ENCODE results near the gene ARHGAP44. TPM values are rescaled to one million over a fixed set of nuclear protein-coding genes. Genes with fewer than 3 reads are reported as not detected.

The ARHGAP44 gene
- total RNA-seq, 3 donors from 2014 or later, result 34.4 to 92.3 (median 52.0) TPM

DNA sequence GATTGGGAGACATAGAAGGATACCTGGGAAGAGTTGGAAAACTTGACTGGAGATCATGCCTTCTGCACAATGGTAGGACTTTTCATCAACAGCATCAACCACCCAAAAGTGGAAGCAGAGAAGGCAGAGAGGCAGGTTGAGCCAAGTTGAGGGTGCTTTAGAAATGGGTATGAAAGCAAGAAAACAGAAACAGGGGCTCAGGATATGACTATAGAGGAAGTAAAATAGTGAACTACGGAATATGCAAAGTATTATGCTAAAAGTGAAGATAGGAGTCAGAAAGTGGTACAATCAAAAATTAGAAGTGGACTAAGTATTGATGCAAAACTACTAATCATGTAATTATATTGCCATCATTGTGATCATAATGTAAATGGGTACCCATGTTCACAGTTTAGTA, 16.1 kb upstream of the ARHGAP44 start:
- no peak for DNase-seq
- no peak overlapping the region for H3K4me3 ChIP-seq
- ATAC-seq, result no peak
- no peaks in the 10 kb centered on the region for H3K9me3 ChIP-seq
- H3K4me1 ChIP-seq (ENCODE audit: low read depth), result no peaks in the 10 kb centered on the region
- intact Hi-C loops (cut with DNase I, micrococcal nuclease), result no loop called here
- TF ChIP-seq, protein P1, sequence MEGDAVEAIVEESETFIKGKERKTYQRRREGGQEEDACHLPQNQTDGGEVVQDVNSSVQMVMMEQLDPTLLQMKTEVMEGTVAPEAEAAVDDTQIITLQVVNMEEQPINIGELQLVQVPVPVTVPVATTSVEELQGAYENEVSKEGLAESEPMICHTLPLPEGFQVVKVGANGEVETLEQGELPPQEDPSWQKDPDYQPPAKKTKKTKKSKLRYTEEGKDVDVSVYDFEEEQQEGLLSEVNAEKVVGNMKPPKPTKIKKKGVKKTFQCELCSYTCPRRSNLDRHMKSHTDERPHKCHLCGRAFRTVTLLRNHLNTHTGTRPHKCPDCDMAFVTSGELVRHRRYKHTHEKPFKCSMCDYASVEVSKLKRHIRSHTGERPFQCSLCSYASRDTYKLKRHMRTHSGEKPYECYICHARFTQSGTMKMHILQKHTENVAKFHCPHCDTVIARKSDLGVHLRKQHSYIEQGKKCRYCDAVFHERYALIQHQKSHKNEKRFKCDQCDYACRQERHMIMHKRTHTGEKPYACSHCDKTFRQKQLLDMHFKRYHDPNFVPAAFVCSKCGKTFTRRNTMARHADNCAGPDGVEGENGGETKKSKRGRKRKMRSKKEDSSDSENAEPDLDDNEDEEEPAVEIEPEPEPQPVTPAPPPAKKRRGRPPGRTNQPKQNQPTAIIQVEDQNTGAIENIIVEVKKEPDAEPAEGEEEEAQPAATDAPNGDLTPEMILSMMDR (IDR thresholded peaks at IDR 0.05), result no peak
- H3K36me3 ChIP-seq (ENCODE audit: low read depth), result no peaks in the 10 kb centered on the region

DNA sequence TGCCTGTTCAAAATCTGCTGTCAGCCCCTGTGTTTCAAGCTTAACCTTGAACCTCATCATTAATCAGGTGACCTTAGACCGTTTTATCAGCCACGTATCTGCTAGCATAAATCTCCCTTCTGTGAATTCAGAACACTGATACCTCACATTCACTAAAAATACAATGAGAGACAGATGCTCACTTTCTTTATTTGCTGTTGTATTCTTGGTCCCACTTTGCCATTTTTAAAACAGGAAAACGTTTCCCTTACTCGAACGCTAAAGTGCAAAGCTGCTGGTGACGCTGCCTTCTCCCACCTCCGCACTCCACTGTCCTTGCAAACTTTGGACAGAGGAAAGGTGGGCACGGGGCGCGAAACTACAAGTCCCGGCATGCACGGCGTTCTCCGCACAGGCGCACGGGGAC, 220 bp upstream of the ARHGAP44 start:
- ATAC-seq, result no peak
- H3K4me3 ChIP-seq, result peak overlapping the region; percentile 70
- TF ChIP-seq, protein P1 (IDR thresholded peaks at IDR 0.05), result no peak
- peaks cover 4% of the 10 kb centered on the region for H3K4me1 ChIP-seq (ENCODE audit: low read depth)
- intact Hi-C loops (cut with DNase I, micrococcal nuclease), result no loop called here
- no peak for DNase-seq
- H3K9me3 ChIP-seq, result no peaks in the 10 kb centered on the region
- H3K36me3 ChIP-seq (ENCODE audit: low read depth), result no peaks in the 10 kb centered on the region

DNA sequence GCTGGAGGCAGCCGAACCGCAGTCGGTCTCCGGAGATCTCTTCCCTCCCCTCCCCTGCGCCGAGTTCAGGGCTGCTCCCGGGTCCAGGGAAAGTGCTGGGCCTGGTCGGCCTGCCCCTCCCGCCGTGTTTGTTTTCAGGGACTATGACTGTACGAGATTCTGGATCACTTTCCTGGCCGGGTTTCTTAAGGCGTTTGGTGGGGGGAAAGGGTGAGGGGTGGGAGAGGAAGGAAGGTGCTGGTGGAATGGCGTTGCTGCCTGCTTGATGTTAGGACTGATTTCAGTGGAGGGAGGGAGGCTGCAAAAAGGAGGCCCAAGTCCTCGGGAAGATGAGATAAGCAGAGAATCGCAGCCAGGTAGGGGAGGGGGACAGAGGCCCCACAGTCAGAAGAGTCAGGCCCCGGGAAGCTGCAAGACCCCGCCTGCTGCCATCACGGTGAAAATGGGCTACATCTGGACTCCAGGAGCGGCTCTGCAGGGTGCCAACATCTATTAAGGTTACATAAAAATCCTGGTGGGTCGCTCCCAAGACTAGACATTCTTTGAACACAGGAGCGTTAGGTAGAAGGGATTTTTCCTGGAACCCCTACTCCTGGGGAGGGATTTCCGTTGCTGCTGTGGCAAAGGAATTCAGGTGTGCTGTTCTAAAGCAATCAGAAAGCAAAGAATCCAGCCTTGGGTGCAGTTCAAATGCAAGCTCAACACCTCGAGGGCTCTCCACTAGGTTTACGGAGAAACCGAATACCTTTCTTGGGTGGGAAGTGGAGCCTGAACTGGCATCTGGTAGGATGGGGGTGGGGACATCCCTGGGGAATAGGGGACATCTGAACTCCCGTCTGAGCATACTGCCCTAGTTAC, 1.2 kb downstream of the ARHGAP44 start:
- ATAC-seq, result peak; percentile 51
- peak in 2 of 3 donors; percentile 24 to 69 for DNase-seq
- H3K9me3 ChIP-seq, result no peaks in the 10 kb centered on the region

DNA sequence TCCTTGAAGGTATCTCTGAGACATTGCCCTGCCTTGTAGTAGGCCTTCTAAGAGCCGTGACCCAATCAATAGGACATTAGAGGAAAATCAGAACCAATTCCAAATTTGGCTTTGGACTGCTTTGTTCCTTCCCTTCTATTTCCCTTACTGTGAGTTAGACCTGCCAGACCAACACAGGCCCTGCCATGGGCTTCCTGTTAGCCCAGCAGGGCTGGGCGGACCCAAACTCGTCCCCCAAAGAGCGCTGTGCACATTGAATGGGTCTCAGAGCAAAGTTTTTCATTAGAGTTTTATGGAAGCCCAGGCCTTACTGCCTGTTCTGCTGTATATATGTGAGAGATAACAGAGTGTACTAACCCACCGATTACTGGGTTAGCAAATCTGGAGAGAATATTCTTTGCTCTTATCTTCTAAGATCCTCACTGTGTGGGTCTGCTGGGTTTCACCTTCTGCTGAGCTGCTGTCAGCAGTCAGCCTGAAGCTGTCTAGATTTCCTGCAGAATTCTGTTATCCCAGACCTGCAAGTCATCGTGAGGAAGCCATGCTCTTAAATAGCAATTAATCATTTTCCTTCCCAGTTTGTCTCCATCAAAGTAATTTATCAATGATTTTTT, 5.7 kb downstream of the ARHGAP44 start:
- ATAC-seq (no peak), DNase-seq (no peak)
- Histone ChIP-seq H3K36me3 (ENCODE audit: low read depth) (no peaks in the 10 kb centered on the region), H3K4me3 (no peak overlapping the region), H3K9me3 (no peaks in the 10 kb centered on the region), H3K4me1 (ENCODE audit: low read depth) (peaks cover 17% of the 10 kb centered on the region)
- TF ChIP-seq, protein P1 (IDR thresholded peaks at IDR 0.05), result no peak
- intact Hi-C loops (cut with DNase I, micrococcal nuclease), result no loop called here

More for the DNA sequence above, 1.2 kb downstream of the ARHGAP44 start:
- TF ChIP-seq, protein P1 (IDR thresholded peaks at IDR 0.05), result no peak
- no peaks in the 10 kb centered on the region for H3K36me3 ChIP-seq (ENCODE audit: low read depth)
- intact Hi-C loops (cut with DNase I, micrococcal nuclease), result no loop called here
- peak overlapping the region; percentile 70 for H3K4me3 ChIP-seq
- H3K4me1 ChIP-seq (ENCODE audit: low read depth), result peaks cover 10% of the 10 kb centered on the region

DNA sequence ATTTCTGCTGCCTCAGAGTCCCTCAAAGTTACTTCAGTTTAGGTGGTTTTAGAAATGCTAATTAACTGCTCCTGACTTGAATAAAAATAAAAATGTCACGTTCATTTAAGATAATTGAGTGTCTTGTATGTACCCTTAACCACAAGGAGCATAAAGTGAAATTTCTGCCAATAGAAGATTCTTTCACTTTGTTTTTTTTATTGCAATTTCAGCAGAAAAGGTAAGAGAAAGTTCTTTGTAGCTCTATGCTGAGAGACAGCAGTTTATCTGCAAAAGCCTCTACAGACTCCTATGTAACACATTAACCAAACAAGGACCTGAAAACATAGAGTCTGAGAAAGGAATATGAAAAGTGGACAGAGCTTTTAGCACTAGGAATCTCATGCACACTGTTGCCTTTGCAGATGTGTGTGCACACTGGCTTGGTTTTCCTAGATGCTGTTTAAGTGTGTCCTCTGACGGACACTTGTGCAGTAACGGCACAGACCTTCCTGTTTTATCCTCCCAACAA, 11.6 kb downstream of the ARHGAP44 start:
- intact Hi-C loops (cut with DNase I, micrococcal nuclease), result no loop called here
- TF ChIP-seq, protein P1 (IDR thresholded peaks at IDR 0.05), result no peak
- no peaks in the 10 kb centered on the region for H3K36me3 ChIP-seq (ENCODE audit: low read depth)
- peaks cover 15% of the 10 kb centered on the region for H3K4me1 ChIP-seq (ENCODE audit: low read depth)
- DNase-seq (no peak), ATAC-seq (peak; percentile 10)
- H3K4me3 ChIP-seq, result no peak overlapping the region
- H3K9me3 ChIP-seq, result no peaks in the 10 kb centered on the region
